NT2/D1 (cell line): ENCODE results near the gene MTFR2.
"Not testable (repeated sequence)": the region's sequence is repeated elsewhere in the genome, so short reads cannot be mapped to it uniquely, and the experiment has no call there.

Experiments used
- DNase-seq: peaks from one replicate; pipeline ENCODE4 v3.0.0-alpha.2; 2011; ENCODE audit warnings: low read depth, low spot score
- H3K27me3 ChIP-seq: 2 replicates; pipeline ENCODE4 v1.6.0; 2011; ENCODE audit warnings: mild to moderate bottlenecking; ENCODE audit not compliant: insufficient read length, insufficient read depth
- H3K36me3 ChIP-seq: 2 replicates; pipeline ENCODE4 v1.6.1; 2011; ENCODE audit warnings: mild to moderate bottlenecking, low read length, mixed read lengths; ENCODE audit not compliant: insufficient read depth, insufficient read length
- H3K4me1 ChIP-seq: 2 replicates; pipeline ENCODE4 v1.5.1; 2011; ENCODE audit not compliant: insufficient read depth, insufficient read length
- H3K4me3 ChIP-seq: 2 replicates; pipeline ENCODE4 v1.5.1; 2011; ENCODE audit warnings: low read depth; ENCODE audit not compliant: insufficient read length
- H3K9ac ChIP-seq: 2 replicates; pipeline ENCODE4 v1.6.0; 2011; ENCODE audit warnings: low read depth; ENCODE audit not compliant: insufficient read length
- H3K9me3 ChIP-seq: 2 replicates; pipeline ENCODE4 v1.5.1; 2011; ENCODE audit warnings: mild to moderate bottlenecking, low read length; ENCODE audit not compliant: insufficient read depth
- SUZ12 ChIP-seq: IDR thresholded peaks from 2 replicates; pipeline ENCODE4 v1.6.1; 2011; ENCODE audit not compliant: insufficient read length, insufficient read depth; ENCODE audit errors: extremely low read depth
- YY1 ChIP-seq: IDR thresholded peaks from 2 replicates; pipeline ENCODE4 v1.6.1; 2011; ENCODE audit not compliant: insufficient read length, insufficient read depth
- ZNF274 ChIP-seq: IDR thresholded peaks from 2 replicates; pipeline ENCODE4 v1.6.1; 2011; ENCODE audit warnings: mild to moderate bottlenecking, low read depth, low read length

MTFR2 gene

DNA sequence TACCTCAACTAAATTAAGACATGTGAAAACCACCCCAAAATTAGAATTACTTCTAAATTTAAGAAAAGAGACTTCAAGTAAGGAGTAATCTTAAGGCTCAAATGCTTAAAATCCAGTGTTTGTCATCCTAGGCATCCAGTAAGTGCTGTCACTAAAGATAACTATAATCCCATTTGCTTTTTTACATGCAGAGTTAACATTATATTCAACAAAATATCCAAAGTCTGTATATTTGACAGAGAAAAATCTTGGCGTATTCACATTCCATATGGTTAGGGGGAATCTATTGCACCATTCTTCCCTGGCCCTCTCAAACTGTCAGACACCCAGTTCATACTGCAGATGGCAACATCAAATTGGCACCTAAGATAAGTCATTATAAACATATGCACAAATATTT, 17.4 kb downstream of the MTFR2 start:
- Histone ChIP-seq H3K27me3 (no peaks in the 10 kb centered on the region), H3K36me3 (peaks cover 25% of the 10 kb centered on the region), H3K9me3 (no peaks in the 10 kb centered on the region), H3K4me1 (no peaks in the 10 kb centered on the region), H3K4me3 (no peak overlapping the region), H3K9ac (no peak overlapping the region)
- DNase-seq: no peak
- TF ChIP-seq YY1: no peak
- no peak for TF ChIP-seq ZNF274
- no peak for TF ChIP-seq SUZ12

- Histone ChIP-seq H3K27me3 (no peaks in the 10 kb centered on the region), H3K4me3 (no peak overlapping the region), H3K4me1 (no peaks in the 10 kb centered on the region), H3K36me3 (peaks cover 20% of the 10 kb centered on the region), H3K9me3 (no peaks in the 10 kb centered on the region), H3K9ac (no peak overlapping the region)
- DNase-seq: no peak
- TF ChIP-seq SUZ12 (no peak), ZNF274 (no peak), YY1 (no peak)
Observed at GRCh38 chr6:136230219-136230853, 19.8 kb downstream of the MTFR2 start.

GRCh38 chr6:136228814-136229213, 21.3 kb downstream of the MTFR2 start:
- DNase-seq: no peak

DNA sequence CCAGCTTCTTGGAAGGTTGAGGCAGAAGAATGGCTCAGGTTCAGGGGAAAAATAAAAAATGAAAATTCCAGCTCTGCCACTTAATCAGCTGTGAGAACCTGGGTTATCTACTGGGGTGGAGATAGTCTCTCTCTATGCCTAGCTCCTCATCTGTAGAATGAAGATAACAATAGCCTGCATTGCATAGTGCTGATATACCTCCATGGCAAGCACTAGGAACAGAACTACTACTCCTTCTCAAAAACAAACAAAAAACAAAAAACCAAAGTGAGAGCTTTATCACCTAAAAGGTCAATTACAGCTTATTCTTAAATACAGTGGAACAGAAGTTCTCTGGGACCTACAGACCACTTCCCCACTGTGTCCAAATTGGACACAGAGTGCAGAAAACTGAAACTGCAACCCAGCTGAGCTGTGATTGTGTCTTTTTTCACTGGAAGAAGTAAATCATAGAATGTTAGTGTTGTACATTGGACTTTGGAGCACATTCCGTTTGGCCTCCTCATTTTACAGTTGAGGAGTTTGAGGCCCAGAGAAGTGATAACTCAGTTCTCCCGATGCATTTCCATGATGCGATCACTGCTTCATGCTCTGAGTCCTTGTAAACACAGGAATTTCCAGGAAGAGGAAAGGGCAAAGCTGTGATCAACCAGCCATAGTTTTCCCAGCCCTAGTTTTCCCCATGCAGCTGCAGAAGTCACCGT, 23.3 kb downstream of the MTFR2 start:
- H3K4me3 ChIP-seq: no peak overlapping the region
- TF ChIP-seq YY1 (no peak), SUZ12 (no peak), ZNF274 (no peak)

More at GRCh38 chr6:136228814-136229213, 21.3 kb downstream of the MTFR2 start:
- H3K9me3 ChIP-seq: no peaks in the 10 kb centered on the region
- no peak for TF ChIP-seq SUZ12
- TF ChIP-seq ZNF274: no peak
- TF ChIP-seq YY1: no peak
- no peak overlapping the region for H3K4me3 ChIP-seq
- no peak overlapping the region for H3K9ac ChIP-seq
- no peaks in the 10 kb centered on the region for H3K27me3 ChIP-seq
- H3K36me3 ChIP-seq: peaks cover 11% of the 10 kb centered on the region
- no peaks in the 10 kb centered on the region for H3K4me1 ChIP-seq

GRCh38 chr6:136226027-136226673, 24.0 kb downstream of the MTFR2 start:
- no peak overlapping the region for H3K4me3 ChIP-seq
- H3K4me1 ChIP-seq: no peaks in the 10 kb centered on the region
- H3K36me3 ChIP-seq: peaks cover 5% of the 10 kb centered on the region
- H3K9ac ChIP-seq: no peak overlapping the region
- no peaks in the 10 kb centered on the region for H3K27me3 ChIP-seq
- DNase-seq: no peak
- no peak for TF ChIP-seq SUZ12
- TF ChIP-seq YY1: no peak
- TF ChIP-seq ZNF274: no peak
- no peaks in the 10 kb centered on the region for H3K9me3 ChIP-seq

More for the DNA sequence above, 23.3 kb downstream of the MTFR2 start:
- peaks cover 5% of the 10 kb centered on the region for H3K36me3 ChIP-seq
- no peaks in the 10 kb centered on the region for H3K4me1 ChIP-seq
- no peak for DNase-seq
- H3K9ac ChIP-seq: no peak overlapping the region
- no peaks in the 10 kb centered on the region for H3K9me3 ChIP-seq
- no peaks in the 10 kb centered on the region for H3K27me3 ChIP-seq

- H3K36me3 ChIP-seq: peaks cover 2% of the 10 kb centered on the region
- no peak for DNase-seq
- TF ChIP-seq YY1 (no peak), ZNF274 (no peak), SUZ12 (no peak)
- no peak overlapping the region for H3K4me3 ChIP-seq
- H3K9ac ChIP-seq: no peak overlapping the region
- no peaks in the 10 kb centered on the region for H3K9me3 ChIP-seq
- no peaks in the 10 kb centered on the region for H3K27me3 ChIP-seq
- no peaks in the 10 kb centered on the region for H3K4me1 ChIP-seq
Observed at GRCh38 chr6:136225496-136225895, 24.6 kb downstream of the MTFR2 start.

DNA sequence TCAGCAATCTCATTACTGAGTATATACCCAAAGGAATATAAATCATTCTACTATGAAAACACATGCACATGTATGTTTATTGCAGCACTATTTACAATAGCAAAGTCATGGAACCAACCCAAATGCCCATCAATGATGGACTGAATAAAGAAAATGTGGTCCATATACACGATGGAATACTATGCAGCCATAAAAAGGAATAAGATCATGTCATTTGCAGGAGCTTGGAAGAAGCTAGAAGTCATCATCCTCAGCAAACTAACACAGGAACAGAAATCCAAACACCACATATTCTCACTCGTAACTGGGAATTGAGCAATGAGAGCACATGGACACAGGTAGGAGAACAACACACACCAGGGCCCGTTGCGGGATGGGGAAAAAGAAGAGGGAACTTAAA, 25.1 kb downstream of the MTFR2 start:
- not testable (repeated sequence) for H3K4me1 ChIP-seq, H3K9me3 ChIP-seq, H3K36me3 ChIP-seq, H3K9ac ChIP-seq, H3K4me3 ChIP-seq, DNase-seq, H3K27me3 ChIP-seq
